ENCODE results near the gene TM4SF20.

TM4SF20 gene

GRCh38 chr2:227379095-227379494 is at the start of gene TM4SF20:
TM4SF20 (minus strand) TSS chr2:227379306; CDS start chr2:227379268, 38 bp downstream.
- H3F3A ChIP-seq (ENCODE audit: low read depth) = no peaks in the 10 kb centered on the region
- H3K27me3 ChIP-seq (ENCODE audit: insufficient read depth, low read length, poor library complexity, severe bottlenecking) = no peaks in the 10 kb centered on the region
- no peak for TF ChIP-seq CTCF (conservative IDR thresholded peaks at IDR 0.05; ENCODE audit: low read length)
- TF ChIP-seq EZH2phosphoT487 (IDR thresholded peaks at IDR 0.05; ENCODE audit: borderline replicate concordance) = no peak
- H3K9me3 ChIP-seq (ENCODE audit: insufficient read depth, low read depth, low read length) = no peaks in the 10 kb centered on the region
- H3K9me2 ChIP-seq (replicated peaks; ENCODE audit: low read depth, low read length) = no peaks in the 10 kb centered on the region
- no peak within 1 kb of the TSS for H3K9ac ChIP-seq (ENCODE audit: low read depth, low read length, poor library complexity, severe bottlenecking)
- H3K36me3 ChIP-seq (ENCODE audit: insufficient read depth, low read length) = no peaks in the 10 kb centered on the region
- no peaks in the 10 kb centered on the region for H4K20me1 ChIP-seq (ENCODE audit: insufficient read depth, low read length, poor library complexity, severe bottlenecking)
- H3K4me3 ChIP-seq (ENCODE audit: low read length, poor library complexity, severe bottlenecking) = no peak within 1 kb of the TSS
- H2AFZ ChIP-seq (ENCODE audit: low read length) = no peak within 1 kb of the TSS
- H3K4me1 ChIP-seq (ENCODE audit: insufficient read depth, low read length, poor library complexity, severe bottlenecking) = peaks cover 26% of the 10 kb centered on the region
- no peak within 1 kb of the TSS for H3K4me2 ChIP-seq (ENCODE audit: low read depth, low read length, poor library complexity, severe bottlenecking)
- no peaks in the 10 kb centered on the region for H3K79me2 ChIP-seq (ENCODE audit: insufficient read depth, low read length)

GRCh38 chr2:227428731-227429285 is 49.7 kb upstream of the TM4SF20 start:
- Histone ChIP-seq H3K4me2 (ENCODE audit: low read depth, low read length, poor library complexity, severe bottlenecking) (no peak overlapping the region), H3K36me3 (ENCODE audit: insufficient read depth, low read length) (no peaks in the 10 kb centered on the region), H3K4me1 (ENCODE audit: insufficient read depth, low read length, poor library complexity, severe bottlenecking) (no peaks in the 10 kb centered on the region), H3F3A (ENCODE audit: low read depth) (no peaks in the 10 kb centered on the region), H3K9me3 (ENCODE audit: insufficient read depth, low read depth, low read length) (no peaks in the 10 kb centered on the region; the same call in 1 of the 2 replicates), H3K9ac (ENCODE audit: low read depth, low read length, poor library complexity, severe bottlenecking) (no peak overlapping the region), H2AFZ (ENCODE audit: low read length) (no peak overlapping the region), H3K27me3 (ENCODE audit: insufficient read depth, low read length, poor library complexity, severe bottlenecking) (no peaks in the 10 kb centered on the region), H3K9me2 (replicated peaks; ENCODE audit: low read depth, low read length) (no peaks in the 10 kb centered on the region), H3K79me2 (ENCODE audit: insufficient read depth, low read length) (no peaks in the 10 kb centered on the region), H3K4me3 (ENCODE audit: low read length, poor library complexity, severe bottlenecking) (no peak overlapping the region), H4K20me1 (ENCODE audit: insufficient read depth, low read length, poor library complexity, severe bottlenecking) (no peaks in the 10 kb centered on the region)
- no peak for TF ChIP-seq CTCF (conservative IDR thresholded peaks at IDR 0.05; ENCODE audit: low read length)
- TF ChIP-seq EZH2phosphoT487 (IDR thresholded peaks at IDR 0.05; ENCODE audit: borderline replicate concordance) = no peak

- Histone ChIP-seq H3K4me3 (ENCODE audit: low read length, poor library complexity, severe bottlenecking) (no peak overlapping the region), H3K9me2 (replicated peaks; ENCODE audit: low read depth, low read length) (no peaks in the 10 kb centered on the region), H3F3A (ENCODE audit: low read depth) (no peaks in the 10 kb centered on the region), H4K20me1 (ENCODE audit: insufficient read depth, low read length, poor library complexity, severe bottlenecking) (no peaks in the 10 kb centered on the region), H3K79me2 (ENCODE audit: insufficient read depth, low read length) (no peaks in the 10 kb centered on the region), H3K27me3 (ENCODE audit: insufficient read depth, low read length, poor library complexity, severe bottlenecking) (no peaks in the 10 kb centered on the region), H3K4me2 (ENCODE audit: low read depth, low read length, poor library complexity, severe bottlenecking) (no peak overlapping the region), H3K9me3 (ENCODE audit: insufficient read depth, low read depth, low read length) (no peaks in the 10 kb centered on the region), H3K4me1 (ENCODE audit: insufficient read depth, low read length, poor library complexity, severe bottlenecking) (no peaks in the 10 kb centered on the region), H3K9ac (ENCODE audit: low read depth, low read length, poor library complexity, severe bottlenecking) (no peak overlapping the region), H2AFZ (ENCODE audit: low read length) (no peak overlapping the region), H3K36me3 (ENCODE audit: insufficient read depth, low read length) (no peaks in the 10 kb centered on the region)
- TF ChIP-seq EZH2phosphoT487 (IDR thresholded peaks at IDR 0.05; ENCODE audit: borderline replicate concordance) (no peak), CTCF (conservative IDR thresholded peaks at IDR 0.05; ENCODE audit: low read length) (no peak)
Measured at GRCh38 chr2:227423656-227424499, 44.8 kb upstream of the TM4SF20 start.

Data from Loucy (cell line).